OCI-M1 (cell line): Measurements from ENCODE around the gene UTS2.
A peak's percentile ranks its signal among the peaks of the same experiment; 100 is the strongest.

ENCODE experiments used
- DNase-seq: peaks from one replicate; lab custom pipeline; 2025; lab: John Stamatoyannopoulos, UW

Gene UTS2

DNA sequence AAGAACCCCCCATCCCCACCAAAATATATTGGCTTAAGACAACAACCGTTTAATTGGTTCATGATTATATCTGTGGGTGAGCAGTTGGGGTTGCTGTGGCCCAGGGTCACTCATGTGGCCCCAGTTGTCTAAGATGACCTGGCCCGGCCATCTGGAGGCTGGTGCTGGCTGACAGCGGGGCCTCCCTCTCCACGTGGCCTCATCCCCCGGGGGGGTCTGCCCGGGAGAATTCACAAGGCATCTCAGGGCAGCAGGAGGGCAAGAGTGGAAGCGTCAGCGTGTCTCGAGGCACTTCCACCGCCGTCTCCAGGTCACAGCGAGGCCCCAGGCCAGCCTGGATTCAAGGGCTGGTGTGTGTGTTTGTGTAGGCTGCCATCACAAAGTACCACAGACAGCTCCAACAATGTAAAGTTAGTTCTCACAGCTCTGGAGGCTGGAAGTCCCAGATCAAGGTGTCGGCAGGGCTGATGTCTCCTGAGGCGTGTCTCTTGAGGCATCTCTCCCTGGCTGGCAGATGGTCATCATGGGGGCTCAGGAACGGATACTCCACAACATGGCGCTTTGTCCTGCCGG is 11.0 kb upstream of the UTS2 start:
- DNase-seq, result no peak

DNA sequence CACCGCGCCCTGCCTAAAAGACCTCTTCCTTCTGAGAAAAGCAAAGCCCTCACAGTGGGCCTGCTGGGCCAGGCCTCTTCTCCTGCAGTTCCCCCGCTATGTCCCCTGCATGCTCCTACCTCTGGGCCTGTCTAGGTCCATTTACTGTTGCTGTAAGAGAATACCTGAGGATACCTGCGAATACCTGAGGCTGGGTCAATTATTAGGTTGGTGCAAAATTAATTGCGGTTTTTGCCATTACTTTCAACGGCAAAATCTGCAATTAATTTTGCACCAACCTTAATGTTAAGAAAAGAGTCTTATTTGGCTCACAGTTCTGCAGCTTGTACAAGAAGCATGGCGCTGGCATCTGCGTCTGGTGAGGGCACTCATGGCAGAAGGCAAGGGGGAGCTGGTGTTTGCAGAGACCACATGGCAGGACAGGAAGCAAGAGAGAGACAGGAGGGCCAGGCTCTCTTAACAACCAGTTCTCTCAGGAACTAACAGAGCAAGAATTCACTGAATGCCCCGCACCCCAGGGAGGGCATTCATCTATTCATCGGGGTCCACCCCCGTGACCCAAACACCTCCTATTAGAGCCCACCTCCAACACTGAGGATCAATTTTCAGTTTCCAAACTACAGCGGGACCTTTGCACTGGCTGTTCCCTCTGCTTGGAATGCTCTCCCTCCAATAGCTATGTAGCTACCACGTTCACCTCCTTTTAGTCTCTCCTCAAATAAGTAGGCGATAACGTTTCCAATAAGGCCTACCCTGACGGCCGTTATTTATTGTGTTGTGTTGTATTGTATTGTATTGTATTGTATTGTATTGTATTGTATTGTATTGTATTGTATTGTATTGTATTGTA is 9.6 kb upstream of the UTS2 start:
- no peak for DNase-seq

DNA sequence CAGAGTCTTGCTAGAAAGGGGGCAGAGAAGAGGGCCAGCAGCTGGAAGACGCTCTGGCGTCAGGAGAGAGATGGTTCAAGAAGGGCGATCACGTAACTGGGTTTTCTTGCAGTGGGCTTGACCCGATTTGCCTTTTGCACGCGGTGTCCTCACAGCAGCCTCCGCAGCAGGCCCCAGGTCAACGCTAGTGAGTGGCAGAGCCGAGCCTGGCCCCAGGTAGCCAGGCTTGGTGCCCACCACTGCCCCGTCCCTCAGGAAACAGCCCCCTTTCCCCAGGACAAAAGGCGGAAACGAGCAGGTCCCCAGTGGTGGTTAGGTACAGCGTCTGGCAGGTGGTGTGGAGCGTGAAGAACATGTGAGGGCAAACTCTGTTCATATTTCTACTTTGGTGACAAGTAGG is 8.6 kb upstream of the UTS2 start:
- DNase-seq, result no peak

DNA sequence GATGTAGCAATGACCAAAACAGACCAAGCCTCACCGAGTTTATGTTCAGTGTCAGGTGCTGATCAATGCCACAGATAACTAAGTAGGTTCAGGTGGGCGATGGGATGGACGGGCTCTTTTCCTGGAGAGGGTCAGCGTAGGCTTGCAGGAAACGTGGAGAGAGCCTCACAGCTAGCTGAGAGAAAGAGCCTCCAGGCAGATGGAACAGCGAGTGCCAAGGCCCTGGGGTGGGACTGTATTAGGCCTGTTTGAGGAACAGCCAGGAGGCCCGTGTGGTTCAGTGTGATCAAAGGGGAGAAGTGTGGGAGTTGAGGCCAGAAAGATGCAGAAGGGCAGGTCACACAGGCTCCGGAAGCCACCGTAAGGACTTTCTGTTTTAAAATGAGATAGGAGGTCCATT is 7.3 kb upstream of the UTS2 start:
- no peak for DNase-seq

DNA sequence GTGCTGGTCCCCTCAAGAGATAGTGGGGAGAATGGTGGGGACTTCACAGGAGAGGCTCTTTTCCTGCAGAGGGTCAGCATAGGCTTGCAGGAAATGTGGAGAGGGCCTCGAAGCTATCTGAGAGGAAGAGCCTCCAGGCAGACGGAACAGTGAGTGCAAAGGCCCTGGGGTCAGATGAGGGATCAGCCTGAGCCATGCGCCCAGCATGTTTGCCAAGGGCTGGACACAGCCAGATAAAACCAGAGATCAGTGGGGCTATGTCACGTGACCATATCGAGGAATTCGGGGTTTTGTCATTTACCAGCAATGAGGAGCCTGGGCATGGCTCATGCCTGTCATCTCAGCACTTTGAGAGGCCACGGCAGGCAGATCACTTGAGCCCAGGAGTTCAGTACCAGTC is 6.5 kb upstream of the UTS2 start:
- DNase-seq, result no peak

DNA sequence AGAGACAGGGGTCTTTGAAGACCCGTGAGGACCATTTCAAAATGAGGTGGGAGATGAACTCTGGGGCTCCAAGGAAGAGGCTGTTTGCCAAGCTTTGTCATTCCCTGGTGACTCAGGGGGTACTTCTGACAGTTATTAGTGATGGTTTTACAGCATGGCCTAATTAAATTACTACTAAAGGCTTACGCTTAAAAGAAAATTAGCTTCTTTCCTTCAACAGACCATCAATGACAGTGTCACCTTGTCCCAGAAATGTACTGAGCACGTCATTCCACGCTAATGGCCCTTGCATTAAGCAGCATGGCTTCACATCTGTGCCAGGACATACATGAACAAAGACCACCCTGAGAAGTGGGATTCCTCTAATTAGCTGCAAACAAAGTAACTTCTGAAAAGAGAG is 5.1 kb upstream of the UTS2 start:
- DNase-seq, result no peak

DNA sequence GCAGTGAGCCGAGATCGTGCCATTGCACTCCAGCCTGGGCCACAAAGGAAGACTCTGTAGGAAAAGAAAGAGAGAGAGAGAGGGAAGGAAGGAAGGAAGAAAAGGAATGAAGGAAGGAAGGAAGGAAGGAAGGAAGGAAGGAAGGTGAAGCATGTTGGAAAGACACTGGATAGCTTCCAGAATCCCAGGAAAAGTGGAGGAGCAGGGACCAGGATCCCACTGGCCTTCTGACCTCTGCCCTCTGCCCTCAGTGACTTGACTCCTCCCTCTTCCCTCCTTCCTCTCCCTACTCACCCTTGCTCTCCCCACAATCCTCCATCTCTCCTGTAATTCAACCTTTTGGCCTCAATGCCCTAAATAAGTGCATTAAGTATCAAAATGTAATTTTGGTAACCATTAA is 4.1 kb upstream of the UTS2 start:
- DNase-seq, result no peak

DNA sequence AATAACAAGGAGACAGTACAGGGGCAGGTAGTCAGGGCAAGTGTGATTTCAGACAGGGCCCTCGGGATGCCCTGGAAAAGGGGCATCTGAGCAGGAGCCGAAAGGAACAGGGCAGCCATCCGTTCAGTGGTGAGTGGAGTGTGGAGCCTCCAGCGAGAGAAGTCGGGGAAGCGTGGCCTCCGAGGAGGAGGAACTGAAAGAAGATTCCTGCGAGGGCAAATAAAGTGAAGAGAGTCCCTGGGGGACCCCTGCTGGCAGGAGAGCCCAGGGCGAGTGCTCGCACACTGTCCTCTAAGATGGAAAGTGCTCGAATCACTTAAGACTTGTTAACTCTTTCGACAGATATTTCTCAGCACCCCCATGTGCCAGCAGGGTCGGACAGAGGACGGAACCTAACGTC is 3.5 kb upstream of the UTS2 start:
- DNase-seq, result no peak

DNA sequence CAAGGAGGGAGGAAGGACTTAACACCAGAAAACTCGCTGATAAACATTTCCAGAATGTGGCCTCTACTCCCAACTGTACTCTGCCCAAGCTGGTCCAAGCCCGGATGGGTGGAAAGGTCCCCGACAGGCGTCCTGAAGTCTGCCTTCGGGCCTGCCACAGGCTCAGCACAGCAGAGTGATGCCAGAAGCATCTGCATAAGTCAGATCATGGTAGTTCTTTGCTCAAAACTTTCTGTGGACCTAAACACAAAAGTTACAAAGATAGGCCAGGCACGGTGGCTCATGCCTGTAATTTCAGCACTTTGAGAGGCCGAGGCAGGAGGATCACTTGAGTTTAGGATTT is 790 bp upstream of the UTS2 start:
- no peak for DNase-seq

DNA sequence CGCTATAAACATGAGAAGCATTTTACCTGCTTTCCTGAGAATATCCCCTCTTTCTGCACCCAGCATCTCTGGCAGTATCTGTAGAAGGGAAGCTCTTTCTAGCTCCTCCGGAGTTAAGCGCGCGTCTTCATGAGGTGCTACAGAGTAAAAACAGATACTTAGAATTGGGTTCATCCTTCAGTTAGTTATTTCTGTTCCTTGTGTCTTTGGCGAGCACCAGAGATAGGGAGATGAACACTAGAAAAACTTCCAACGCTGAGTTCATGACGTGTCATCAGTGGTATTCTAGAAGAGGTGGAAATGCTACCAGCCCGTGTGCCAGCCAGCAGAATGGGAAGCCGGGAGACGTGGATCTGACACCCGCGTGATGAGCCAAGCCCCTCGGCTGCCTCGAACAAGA is 2.1 kb downstream of the UTS2 start:
- no peak for DNase-seq

DNA sequence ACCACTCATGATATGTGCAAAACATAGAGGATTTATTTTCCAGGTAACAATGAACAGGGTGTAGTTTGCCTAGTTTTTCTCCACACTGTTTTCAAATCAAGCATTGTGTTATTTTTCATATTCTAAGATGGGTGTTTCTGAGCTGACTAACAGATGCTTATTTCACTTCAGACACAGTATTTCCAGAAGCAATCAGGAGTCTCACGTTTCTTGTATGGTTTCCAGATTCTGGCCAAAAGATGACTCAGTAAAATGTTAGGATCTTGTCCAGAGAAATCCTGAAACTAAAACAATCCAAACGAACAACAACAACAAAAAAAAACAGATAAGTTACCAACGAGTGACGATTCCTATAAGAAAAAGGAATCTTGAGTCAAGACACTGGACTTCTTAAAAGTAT is 5.3 kb downstream of the UTS2 start:
- no peak for DNase-seq

DNA sequence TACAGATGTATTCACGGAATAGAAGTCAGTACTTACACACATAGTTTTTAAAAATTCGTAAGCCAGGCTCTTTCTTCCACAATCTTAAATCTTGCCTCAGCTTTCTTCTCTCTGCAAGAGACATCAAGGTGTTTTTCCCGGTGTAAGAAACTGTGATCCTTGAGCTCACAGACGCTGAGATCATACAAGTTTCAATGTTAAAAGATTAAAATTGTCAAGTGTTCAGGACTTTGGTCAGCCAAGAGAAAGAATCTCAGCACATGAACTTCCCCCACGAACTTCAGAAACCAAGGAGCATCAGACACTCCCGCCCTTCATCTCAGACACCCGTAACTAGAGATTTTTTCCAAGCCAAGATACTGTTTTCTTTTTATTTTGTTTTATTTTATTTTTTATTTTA is 6.2 kb downstream of the UTS2 start:
- no peak for DNase-seq

DNA sequence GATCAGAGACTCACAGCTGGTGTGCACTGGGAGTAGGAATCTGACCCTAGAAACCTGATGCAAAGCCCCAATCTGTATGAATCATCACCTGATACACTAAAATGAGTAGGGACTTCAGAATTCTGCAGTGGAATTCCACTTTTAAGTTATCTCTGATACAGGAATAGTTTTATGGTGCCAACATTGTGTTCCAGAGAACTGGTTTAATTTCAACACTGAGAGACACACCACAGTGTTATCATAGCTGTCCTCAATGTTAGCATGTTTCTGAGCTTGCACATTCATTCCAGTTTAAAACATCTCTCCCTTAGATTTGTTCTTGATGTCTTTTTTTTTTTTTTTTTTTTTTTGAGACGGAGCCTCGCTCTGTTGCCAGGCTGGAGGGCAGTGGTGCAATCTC is 7.1 kb downstream of the UTS2 start:
- no peak for DNase-seq

DNA sequence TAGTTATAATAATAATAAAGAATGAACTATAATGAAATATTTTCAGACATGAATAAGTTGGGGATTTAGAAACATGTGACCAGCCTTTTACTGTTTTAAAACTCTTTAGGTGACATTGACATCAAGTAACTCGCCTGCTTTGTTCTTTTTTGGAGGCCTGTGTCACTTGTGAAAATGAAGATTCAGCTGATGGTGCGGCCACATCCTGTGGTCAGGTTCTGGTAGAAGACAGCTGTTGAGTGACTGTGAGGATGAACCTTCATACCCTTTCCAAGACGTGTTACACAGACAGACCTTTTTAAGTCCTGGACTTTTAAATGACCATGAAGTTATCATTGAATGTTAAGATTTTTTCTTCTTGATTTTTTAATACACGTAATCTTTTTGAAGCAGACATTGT is 10.3 kb downstream of the UTS2 start:
- DNase-seq, result no peak

DNA sequence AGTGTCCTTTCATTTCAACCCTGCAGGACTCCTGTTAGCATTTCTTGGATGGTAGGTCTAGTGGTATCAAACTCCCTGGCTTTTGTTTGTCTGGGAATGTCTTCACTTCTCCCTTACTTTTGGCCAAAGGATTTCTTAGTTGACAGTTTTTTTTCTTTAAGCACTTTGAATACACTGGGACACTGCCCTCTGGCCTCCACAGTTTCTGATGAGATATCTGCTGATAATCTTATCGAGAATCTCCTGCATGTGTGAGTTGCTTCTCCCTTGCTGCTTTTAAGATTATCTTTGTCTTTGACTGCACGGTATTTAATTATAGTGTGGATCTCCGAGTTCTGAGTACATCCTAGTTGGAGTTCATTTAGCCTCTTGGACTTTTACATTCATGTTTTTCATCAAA is 13.3 kb downstream of the UTS2 start:
- no peak for DNase-seq

DNA sequence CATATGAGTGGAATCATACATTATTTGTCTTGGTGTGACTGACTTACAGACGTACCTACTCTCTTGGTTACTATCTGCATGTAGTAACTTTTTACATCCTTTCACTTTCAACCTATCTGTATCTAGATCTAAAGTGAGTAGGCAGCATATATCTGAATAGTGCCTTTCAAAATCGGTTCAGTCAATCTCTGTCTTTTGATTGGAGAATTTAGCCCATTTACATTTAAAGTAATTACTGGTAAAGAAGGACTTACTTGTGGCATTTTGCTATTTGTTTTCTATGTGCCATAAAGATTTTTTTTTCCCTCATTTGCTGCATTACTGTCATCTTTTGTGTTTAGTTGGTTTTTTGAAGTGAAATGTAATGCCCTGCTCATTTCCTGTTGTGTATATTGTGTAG is 14.2 kb downstream of the UTS2 start:
- DNase-seq, result no peak

DNA sequence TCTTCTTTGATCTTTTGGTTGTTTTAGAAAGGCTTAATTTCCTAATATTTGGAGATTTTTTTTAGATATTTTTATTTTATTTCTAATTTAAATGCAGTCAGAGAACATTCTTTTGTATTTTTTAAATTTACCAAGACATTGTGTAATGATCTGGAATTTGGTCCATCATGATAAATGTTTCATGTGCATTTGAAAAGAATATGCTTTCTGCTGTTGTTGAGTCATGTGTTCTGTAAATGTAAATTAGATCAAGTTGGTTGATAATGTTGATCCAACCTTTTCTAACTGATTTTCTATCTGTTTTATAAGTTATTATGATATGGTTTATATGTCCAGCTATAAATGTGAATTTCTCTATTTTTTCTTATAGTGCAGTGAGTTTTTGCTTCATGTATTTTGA is 19.8 kb downstream of the UTS2 start:
- no peak for DNase-seq

DNA sequence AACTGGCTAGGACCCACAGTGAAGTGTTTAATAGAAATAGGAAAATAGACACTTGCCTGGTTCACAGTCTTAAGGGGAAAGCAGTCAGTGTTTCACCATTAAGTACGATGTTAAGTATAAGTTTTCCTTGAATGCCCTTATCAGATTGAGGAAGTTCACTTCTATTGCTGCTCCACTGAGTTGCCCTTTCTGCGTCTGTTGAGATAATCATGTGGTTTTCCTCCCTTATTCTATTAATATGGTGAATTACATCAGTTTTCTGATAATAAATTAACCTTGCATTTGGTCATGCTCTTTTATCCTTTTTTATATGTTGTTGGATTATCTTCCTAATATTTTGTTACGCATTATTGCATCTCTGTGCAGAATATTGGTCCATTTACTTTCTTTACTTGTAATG is 21.4 kb downstream of the UTS2 start:
- peak; percentile 75 for DNase-seq

DNA sequence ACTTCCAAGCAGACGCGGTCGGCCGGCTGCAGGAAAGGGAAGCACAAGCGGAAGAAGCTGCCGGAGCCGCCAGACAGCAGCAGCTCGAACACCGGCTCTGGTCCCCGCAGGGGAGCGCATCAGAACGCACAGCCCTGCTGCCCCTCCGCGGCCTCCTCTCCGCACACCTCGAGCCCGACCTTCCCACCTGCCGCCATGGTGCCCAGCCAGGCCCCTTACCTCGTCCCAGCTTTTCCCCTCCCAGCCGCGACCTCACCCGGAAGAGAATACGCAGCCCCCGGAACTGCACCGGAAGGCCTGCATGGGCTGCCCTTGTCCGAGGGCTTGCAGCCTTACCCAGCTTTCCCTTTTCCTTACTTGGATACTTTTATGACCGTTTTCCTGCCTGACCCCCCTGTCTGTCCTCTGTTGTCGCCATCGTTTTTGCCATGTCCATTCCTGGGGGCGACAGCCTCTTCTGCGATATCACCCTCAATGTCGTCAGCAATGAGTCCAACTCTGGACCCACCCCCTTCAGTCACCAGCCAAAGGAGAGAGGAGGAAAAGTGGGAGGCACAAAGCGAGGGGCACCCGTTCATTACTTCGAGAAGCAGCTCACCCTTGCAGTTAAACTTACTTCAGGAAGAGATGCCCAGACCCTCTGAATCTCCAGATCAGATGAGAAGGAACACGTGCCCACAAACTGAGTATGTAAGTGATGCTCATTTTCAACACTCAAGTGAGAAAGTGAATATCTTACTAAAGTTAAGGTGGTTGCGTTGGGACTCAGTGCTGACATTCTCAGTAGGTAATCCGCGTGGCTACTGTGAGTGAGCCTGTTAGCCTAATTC is 25.5 kb downstream of the UTS2 start:
- no peak for DNase-seq

DNA sequence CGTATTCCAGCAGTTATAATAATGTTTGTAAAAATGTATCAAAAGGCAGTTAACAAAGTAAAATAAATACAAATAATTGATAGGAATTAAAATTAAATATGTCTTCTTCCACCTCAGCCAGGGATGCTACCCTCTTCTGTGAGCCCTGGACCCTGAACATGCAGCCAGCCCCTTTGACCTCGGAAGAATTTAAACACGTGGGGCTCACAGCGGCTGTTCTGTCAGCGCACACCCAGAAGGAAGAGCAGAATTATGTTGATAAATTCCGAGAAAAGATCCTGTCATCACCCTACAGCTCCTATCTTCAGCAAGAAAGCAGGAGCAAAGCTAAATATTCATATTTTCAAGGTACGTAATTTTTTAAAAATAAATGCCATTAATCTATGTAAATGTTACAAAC is 26.5 kb downstream of the UTS2 start:
- DNase-seq, result no peak

DNA sequence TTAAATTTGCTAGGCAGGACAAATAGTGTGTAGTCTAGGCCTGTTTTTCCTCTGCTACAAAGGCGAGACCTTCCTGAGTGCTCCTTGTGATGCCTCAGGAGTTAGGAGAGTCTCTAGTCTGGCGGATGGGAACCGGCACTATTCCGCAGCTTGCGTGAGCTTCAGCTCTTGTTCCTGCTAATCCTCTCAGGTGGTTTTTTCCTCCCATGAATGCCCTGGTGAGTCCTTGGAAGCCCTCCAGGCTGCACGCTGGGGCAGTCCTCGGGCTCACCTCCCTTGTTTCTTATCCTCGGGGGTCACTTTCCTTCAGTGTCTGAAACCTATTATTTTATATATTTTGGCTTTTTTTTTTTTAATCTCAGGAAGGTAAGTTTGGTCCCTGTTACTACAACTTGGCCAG is 28.2 kb downstream of the UTS2 start:
- DNase-seq, result no peak

DNA sequence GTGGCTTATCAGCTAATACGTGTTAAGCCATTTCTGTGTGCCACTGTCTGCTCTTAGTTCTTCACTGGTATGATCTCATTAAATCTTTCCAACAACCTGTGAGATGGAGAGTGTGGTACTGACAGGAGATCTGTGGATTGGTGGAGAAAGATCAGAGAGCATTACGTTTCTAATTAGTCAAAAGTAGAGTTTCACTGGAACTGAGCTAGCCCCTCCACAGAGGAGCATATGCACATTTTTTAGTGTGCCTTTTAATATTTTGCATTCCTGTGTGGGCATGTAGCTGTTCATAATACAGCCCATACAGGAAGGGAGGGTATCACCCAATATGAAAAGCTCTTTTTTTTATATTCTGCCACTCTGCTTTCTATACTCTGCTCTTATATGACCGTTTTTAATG is 31.6 kb downstream of the UTS2 start:
- no peak for DNase-seq

DNA sequence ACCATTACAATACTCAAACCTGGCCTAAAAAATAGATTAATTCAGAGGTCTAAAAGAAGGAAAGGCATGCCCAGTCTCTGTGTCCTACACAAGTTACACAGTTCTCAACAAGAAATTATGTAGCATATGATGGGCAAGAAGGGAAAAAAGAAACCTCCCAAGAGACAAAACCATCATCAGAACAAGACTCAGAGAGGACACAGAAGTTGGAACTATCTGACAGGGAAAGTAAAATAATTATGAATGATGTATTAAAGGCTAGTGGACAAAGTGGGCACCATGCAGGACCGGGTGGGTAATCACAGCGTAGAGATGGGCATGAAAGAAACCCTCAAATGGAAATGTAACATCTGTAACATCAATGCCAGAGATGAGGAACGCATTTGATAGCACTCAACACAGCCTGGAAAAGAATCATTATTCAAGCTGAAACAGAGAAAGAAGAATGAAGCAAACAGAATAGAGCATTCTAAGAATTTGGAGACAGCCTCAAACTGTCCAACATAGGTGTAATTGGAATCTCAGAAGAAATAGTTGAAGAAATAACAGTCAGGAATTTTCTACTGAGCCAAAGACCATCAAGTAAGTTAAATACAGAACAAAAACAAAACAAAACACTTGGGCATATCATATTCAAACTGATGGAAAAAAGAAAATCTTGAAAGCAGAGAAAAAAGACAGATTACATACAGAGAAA is 39.0 kb downstream of the UTS2 start:
- no peak for DNase-seq
